Loucy (cell line): ENCODE data around the gene SH2D1B.

Experiments used
- EZH2phosphoT487 ChIP-seq: fragments of 200-600 bp; IDR thresholded peaks from 2 replicates; pipeline ENCODE4 v1.6.1; 2018; ENCODE audit warnings: antibody characterized with exemption, mild to moderate bottlenecking, moderate library complexity, borderline replicate concordance
- TF ChIP-seq, protein P1 (sequence below): fragments of 200-600 bp; sonication (generic); conservative IDR thresholded peaks from 2 replicates; pipeline ENCODE4 v1.5.1; 2014; ENCODE audit warnings: mild to moderate bottlenecking, antibody characterized with exemption, low read length

DNA sequence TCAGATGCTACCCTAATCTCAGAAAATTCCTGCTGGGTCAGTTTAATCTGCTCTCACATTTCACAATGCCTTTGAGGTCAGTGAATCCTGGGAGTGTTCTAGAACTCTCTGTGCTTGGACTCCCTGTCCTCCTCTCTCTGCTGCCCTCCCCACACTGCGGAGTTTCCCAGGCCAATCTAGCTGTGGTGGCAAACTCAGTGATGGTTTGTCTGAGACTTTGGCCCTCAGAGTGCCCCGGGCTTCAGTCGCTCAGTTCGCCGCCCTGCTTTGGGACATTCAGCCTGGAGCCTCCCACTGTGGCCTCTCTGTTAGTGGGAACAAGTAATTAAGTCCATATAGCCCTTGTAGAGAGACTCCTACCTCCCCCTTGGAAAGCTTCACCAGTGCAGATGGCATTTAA is 23.3 kb downstream of the SH2D1B start:
- TF ChIP-seq, protein P1, sequence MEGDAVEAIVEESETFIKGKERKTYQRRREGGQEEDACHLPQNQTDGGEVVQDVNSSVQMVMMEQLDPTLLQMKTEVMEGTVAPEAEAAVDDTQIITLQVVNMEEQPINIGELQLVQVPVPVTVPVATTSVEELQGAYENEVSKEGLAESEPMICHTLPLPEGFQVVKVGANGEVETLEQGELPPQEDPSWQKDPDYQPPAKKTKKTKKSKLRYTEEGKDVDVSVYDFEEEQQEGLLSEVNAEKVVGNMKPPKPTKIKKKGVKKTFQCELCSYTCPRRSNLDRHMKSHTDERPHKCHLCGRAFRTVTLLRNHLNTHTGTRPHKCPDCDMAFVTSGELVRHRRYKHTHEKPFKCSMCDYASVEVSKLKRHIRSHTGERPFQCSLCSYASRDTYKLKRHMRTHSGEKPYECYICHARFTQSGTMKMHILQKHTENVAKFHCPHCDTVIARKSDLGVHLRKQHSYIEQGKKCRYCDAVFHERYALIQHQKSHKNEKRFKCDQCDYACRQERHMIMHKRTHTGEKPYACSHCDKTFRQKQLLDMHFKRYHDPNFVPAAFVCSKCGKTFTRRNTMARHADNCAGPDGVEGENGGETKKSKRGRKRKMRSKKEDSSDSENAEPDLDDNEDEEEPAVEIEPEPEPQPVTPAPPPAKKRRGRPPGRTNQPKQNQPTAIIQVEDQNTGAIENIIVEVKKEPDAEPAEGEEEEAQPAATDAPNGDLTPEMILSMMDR, result no peak
- no peak for TF ChIP-seq EZH2phosphoT487
